Neural progenitor cell (in vitro differentiated cells): ENCODE data around the gene HMGB2. TPM values are rescaled to one million over a fixed set of nuclear protein-coding genes. Genes with fewer than 3 reads are reported as not detected.
A peak's percentile ranks its signal among the peaks of the same experiment; 100 is the strongest.

Experiments
- DNase-seq: peaks from one replicate; pipeline ENCODE4 v3.0.0-alpha.2; 2016; ENCODE audit warnings: low spot score
- H2AFZ ChIP-seq: fragments of 200-600 bp; sonication (generic); replicated peaks from 2 replicates; pipeline ENCODE4 v1.6.1; 2016; ENCODE audit warnings: antibody characterized with exemption
- H3F3A ChIP-seq: fragments of 200-600 bp; sonication (generic); 2 replicates; pipeline ENCODE4 v1.6.1; 2016; ENCODE audit warnings: antibody characterized with exemption, low read depth
- H3K27ac ChIP-seq: fragments of 200-600 bp; sonication (generic); 2 replicates; pipeline ENCODE4 v1.5.1; 2016; ENCODE audit warnings: mild to moderate bottlenecking
- H3K27me3 ChIP-seq: fragments of 200-600 bp; sonication (generic); 2 replicates; pipeline ENCODE4 v1.6.1; 2016; ENCODE audit warnings: mild to moderate bottlenecking, moderate library complexity
- H3K36me3 ChIP-seq: fragments of 200-600 bp; sonication (generic); 2 replicates; pipeline ENCODE4 v1.5.1; 2016
- H3K4me1 ChIP-seq: fragments of 200-600 bp; sonication (generic); 2 replicates; pipeline ENCODE4 v1.6.1; 2016; ENCODE audit warnings: mixed run types
- H3K4me2 ChIP-seq: fragments of 200-600 bp; sonication (generic); 2 replicates; pipeline ENCODE4 v1.6.1; 2016
- H3K4me3 ChIP-seq: fragments of 200-600 bp; sonication (generic); 2 replicates; pipeline ENCODE4 v1.5.1; 2016
- H3K79me2 ChIP-seq: fragments of 200-600 bp; sonication (generic); 2 replicates; pipeline ENCODE4 v1.6.1; 2016; ENCODE audit warnings: low read depth
- H3K9ac ChIP-seq: fragments of 200-600 bp; sonication (generic); 2 replicates; pipeline ENCODE4 v1.6.1; 2016
- H3K9me3 ChIP-seq: fragments of 200-600 bp; sonication (generic); 2 replicates; pipeline ENCODE4 v1.5.1; 2016; ENCODE audit warnings: low read depth
- H4K20me1 ChIP-seq: fragments of 200-600 bp; sonication (generic); 2 replicates; pipeline ENCODE4 v1.6.1; 2016; ENCODE audit warnings: low read depth
- H3K27ac Mint-ChIP-seq: 3 replicates; pipeline ENCODE4 v1.8.0; 2021; ENCODE audit warnings: mixed read lengths
- H3K27me3 Mint-ChIP-seq: 2 replicates; pipeline ENCODE4 v1.8.0; 2022; ENCODE audit warnings: low read depth, mild to moderate bottlenecking, inconsistent platforms, moderate library complexity, mixed read lengths; ENCODE audit not compliant: insufficient read depth
- H3K36me3 Mint-ChIP-seq: 3 replicates; pipeline ENCODE4 v1.8.0; 2021; ENCODE audit warnings: mixed read lengths
- H3K4me1 Mint-ChIP-seq: 3 replicates; pipeline ENCODE4 v1.8.0; 2021; ENCODE audit warnings: mixed read lengths
- H3K4me3 Mint-ChIP-seq: 3 replicates; pipeline ENCODE4 v1.8.0; 2021; ENCODE audit warnings: mild to moderate bottlenecking, moderate library complexity, mixed read lengths
- H3K9me3 Mint-ChIP-seq: 3 replicates; pipeline ENCODE4 v1.8.0; 2020; ENCODE audit warnings: mixed read lengths
- EZH2 ChIP-seq: fragments of 200-600 bp; sonication (generic); IDR thresholded peaks from 2 replicates; pipeline ENCODE4 v1.6.1; 2017; ENCODE audit warnings: antibody characterized with exemption, mild to moderate bottlenecking, moderate library complexity
- EZH2phosphoT487 ChIP-seq: fragments of 200-600 bp; sonication (generic); IDR thresholded peaks from 2 replicates; pipeline ENCODE4 v1.6.1; 2017; ENCODE audit warnings: antibody characterized with exemption
- total RNA-seq: library from RNA; depleted of rRNA; stranded (reverse); fragments of >200 nt; gene quantifications from 2 replicates; pipeline ENCODE4 v1.2.3, GENCODE V29; 2015; ENCODE audit warnings: low replicate concordance
- TF ChIP-seq, protein P1 (sequence below): fragments of 200-600 bp; sonication (generic); IDR thresholded peaks from 2 replicates; pipeline ENCODE4 v1.5.1; 2017; ENCODE audit warnings: antibody characterized with exemption, mild to moderate bottlenecking

Gene HMGB2
- total RNA-seq, 1 donor from 2014 or later, result 1,033 TPM

DNA sequence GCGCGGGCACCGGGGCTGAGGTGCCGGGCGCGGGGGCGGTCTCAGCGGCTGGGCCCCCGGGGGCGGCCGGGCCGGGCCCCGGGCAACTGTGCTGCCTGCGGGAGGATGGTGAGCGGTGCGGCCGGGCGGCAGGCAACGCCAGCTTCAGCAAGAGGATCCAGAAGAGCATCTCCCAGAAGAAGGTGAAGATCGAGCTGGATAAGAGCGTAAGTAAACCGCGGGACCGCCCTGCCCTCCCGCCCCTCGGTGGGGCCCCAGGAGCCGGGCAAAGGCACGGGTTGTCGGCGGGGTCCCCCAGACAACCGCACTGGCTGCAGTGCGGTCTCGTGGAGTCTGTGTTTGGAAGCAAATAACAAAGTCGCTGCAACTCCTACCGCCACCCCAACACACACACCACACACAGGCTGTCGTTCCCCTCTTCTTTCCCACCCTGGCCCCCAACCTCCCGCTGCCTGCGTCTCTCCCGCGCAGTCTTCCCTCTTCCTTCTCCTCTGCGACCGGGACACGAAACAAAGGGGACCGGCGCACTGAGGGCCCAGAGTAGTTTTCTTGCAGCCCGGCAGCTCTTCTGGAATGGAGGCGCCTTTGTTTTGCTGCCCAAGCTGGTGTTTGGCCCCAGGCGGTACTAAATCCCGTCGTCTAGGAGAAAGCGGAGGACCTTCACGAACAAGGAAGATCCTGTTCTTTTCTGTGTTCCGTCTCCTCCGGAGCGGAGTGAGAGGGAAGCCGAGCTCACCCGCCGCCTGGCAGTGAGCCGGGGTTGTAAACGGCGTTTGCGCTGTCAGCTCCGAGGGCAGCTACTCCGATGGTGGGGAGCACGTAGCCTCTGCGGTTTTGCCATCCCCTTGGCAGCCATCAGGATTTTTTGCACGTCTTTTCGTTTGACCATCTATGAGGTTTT, 37.4 kb upstream of the HMGB2 start:
- H3K9me3 Mint-ChIP-seq, result no peaks in the 10 kb centered on the region
- H3K27me3 Mint-ChIP-seq, result peaks cover 6% of the 10 kb centered on the region
- H3K9me3 ChIP-seq, result no peaks in the 10 kb centered on the region
- peak; percentile 83 for DNase-seq
- peaks cover 49% of the 10 kb centered on the region for H3F3A ChIP-seq
- H3K36me3 ChIP-seq, result peaks cover 19% of the 10 kb centered on the region
- peak overlapping the region; percentile 98 for H3K27ac Mint-ChIP-seq
- H3K4me1 Mint-ChIP-seq, result peaks cover 24% of the 10 kb centered on the region
- peak overlapping the region; percentile 90 for H3K4me3 ChIP-seq
- H3K36me3 Mint-ChIP-seq, result peaks cover 14% of the 10 kb centered on the region
- H3K4me1 ChIP-seq, result peaks cover 26% of the 10 kb centered on the region
- peak overlapping the region; percentile 100 for H3K4me3 Mint-ChIP-seq
- TF ChIP-seq, protein P1, sequence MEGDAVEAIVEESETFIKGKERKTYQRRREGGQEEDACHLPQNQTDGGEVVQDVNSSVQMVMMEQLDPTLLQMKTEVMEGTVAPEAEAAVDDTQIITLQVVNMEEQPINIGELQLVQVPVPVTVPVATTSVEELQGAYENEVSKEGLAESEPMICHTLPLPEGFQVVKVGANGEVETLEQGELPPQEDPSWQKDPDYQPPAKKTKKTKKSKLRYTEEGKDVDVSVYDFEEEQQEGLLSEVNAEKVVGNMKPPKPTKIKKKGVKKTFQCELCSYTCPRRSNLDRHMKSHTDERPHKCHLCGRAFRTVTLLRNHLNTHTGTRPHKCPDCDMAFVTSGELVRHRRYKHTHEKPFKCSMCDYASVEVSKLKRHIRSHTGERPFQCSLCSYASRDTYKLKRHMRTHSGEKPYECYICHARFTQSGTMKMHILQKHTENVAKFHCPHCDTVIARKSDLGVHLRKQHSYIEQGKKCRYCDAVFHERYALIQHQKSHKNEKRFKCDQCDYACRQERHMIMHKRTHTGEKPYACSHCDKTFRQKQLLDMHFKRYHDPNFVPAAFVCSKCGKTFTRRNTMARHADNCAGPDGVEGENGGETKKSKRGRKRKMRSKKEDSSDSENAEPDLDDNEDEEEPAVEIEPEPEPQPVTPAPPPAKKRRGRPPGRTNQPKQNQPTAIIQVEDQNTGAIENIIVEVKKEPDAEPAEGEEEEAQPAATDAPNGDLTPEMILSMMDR, result no peak
- TF ChIP-seq EZH2, result no peak
- TF ChIP-seq EZH2phosphoT487, result no peak
- H3K9ac ChIP-seq, result peak overlapping the region; percentile 67
- H3K4me2 ChIP-seq, result peak overlapping the region; percentile 98
- H4K20me1 ChIP-seq, result peaks cover 26% of the 10 kb centered on the region
- peaks cover 57% of the 10 kb centered on the region for H3K79me2 ChIP-seq
- H2AFZ ChIP-seq, result peak overlapping the region; percentile 73
- no peaks in the 10 kb centered on the region for H3K27me3 ChIP-seq
- H3K27ac ChIP-seq, result peak overlapping the region; percentile 83

DNA sequence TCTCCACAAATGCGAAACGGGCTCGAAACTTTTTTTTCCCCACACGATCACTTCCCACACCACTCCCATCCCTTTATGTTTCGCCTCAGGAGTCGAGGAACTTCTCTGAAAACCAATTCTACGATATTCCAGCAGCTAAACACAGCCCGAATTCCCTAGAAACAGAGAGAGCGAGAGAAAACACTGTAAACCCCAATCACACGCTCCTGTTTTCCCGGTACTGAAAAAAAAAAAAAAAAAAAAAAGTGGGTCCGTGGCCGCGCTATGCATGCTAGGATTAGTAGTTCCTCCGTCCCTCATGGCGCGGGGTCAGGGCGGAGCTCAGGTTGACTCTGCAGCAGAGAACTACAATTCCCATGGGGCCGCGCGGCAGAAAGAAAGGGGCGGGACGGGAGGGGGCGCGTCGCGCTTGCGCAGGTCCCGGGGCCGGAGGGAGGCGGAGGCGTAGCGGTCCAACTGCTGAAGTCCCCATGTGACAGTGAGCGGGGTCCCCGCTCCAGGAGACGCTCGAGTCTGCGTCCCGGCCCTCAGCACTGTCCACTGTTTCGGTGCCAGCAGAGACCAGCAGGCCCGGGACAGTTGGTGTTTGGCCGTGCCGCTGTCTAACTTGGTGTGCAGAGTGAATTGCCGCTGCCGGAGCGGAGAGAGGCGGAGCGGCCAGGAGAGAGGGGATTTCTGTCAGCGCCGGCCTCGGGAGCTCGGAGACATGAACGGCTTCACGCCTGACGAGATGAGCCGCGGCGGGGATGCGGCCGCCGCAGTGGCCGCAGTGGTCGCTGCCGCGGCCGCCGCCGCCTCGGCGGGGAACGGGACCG, 36.5 kb upstream of the HMGB2 start, which contains the start of gene SAP30:
Gene SAP30, plus strand, starts transcription at position 478 of the 815 bp plus-strand sequence. Its CDS starts 229 bp downstream, at position 707.
- TF ChIP-seq, protein P1, result no peak
- no peak for TF ChIP-seq EZH2phosphoT487
- TF ChIP-seq EZH2, result no peak
- H3K4me3 Mint-ChIP-seq, result peak within 1 kb of the TSS; percentile 100
- Histone ChIP-seq H3K4me1 (peaks cover 26% of the 10 kb centered on the region), H4K20me1 (peaks cover 26% of the 10 kb centered on the region), H3K27ac (peak within 1 kb of the TSS; percentile 85), H3K4me2 (peak within 1 kb of the TSS; percentile 98), H2AFZ (peak within 1 kb of the TSS; percentile 73), H3F3A (peaks cover 49% of the 10 kb centered on the region), H3K4me3 (peak within 1 kb of the TSS; percentile 90), H3K27me3 (no peaks in the 10 kb centered on the region), H3K9me3 (no peaks in the 10 kb centered on the region), H3K9ac (peak within 1 kb of the TSS; percentile 67), H3K79me2 (peaks cover 51% of the 10 kb centered on the region), H3K36me3 (peaks cover 17% of the 10 kb centered on the region)
- H3K36me3 Mint-ChIP-seq, result peaks cover 8% of the 10 kb centered on the region
- H3K9me3 Mint-ChIP-seq, result no peaks in the 10 kb centered on the region
- peaks cover 6% of the 10 kb centered on the region for H3K27me3 Mint-ChIP-seq
- peak; percentile 99 for DNase-seq
- H3K4me1 Mint-ChIP-seq, result peaks cover 27% of the 10 kb centered on the region
- peak within 1 kb of the TSS; percentile 98 for H3K27ac Mint-ChIP-seq

DNA sequence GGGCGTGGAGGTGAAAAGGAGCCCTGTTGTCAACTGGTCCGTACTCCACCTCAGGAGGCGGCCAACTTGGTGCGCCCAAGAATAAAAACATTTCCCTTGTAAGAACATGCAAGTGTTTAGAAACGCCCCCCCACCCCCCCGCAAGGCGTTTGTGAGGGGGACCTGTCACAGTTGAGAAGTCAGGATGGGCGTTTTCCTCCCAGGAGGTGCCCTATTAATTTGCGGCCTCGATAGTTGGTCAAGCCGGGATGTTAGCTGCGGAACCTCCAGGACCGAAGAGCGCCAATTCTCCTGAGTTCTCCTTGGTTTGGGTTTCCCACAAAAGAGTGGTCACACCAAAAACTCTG, 35.9 kb upstream of the HMGB2 start:
- no peak for TF ChIP-seq EZH2phosphoT487
- TF ChIP-seq EZH2, result no peak
- TF ChIP-seq, protein P1, result no peak
- peak overlapping the region; percentile 10 for H3K9ac ChIP-seq
- peak overlapping the region; percentile 93 for H3K4me2 ChIP-seq
- Mint-ChIP-seq H3K27me3 (peaks cover 6% of the 10 kb centered on the region), H3K9me3 (no peaks in the 10 kb centered on the region), H3K36me3 (peaks cover 6% of the 10 kb centered on the region), H3K4me3 (peak overlapping the region; percentile 100), H3K4me1 (peaks cover 27% of the 10 kb centered on the region), H3K27ac (peak overlapping the region; percentile 95)
- H2AFZ ChIP-seq, result peak overlapping the region; percentile 61
- H3K79me2 ChIP-seq, result peaks cover 45% of the 10 kb centered on the region
- H3K36me3 ChIP-seq, result peaks cover 13% of the 10 kb centered on the region
- H3K9me3 ChIP-seq, result no peaks in the 10 kb centered on the region
- peak overlapping the region; percentile 90 for H3K4me3 ChIP-seq
- no peak for DNase-seq
- H4K20me1 ChIP-seq, result peaks cover 26% of the 10 kb centered on the region
- peaks cover 26% of the 10 kb centered on the region for H3K4me1 ChIP-seq
- peaks cover 49% of the 10 kb centered on the region for H3F3A ChIP-seq
- H3K27ac ChIP-seq, result peak overlapping the region; percentile 69
- H3K27me3 ChIP-seq, result no peaks in the 10 kb centered on the region
